ENCODE measurements around the gene ICOS. TPM values are rescaled to one million over a fixed set of nuclear protein-coding genes. Genes with fewer than 3 reads are reported as not detected.

The ICOS gene
- total and polyA plus RNA-seq, 10 of the 15 experiments (the other 5 are each of a cell fraction or from before 2014, with no cell fraction given): 0.47 to 36.0 (median 0.87) TPM

DNA sequence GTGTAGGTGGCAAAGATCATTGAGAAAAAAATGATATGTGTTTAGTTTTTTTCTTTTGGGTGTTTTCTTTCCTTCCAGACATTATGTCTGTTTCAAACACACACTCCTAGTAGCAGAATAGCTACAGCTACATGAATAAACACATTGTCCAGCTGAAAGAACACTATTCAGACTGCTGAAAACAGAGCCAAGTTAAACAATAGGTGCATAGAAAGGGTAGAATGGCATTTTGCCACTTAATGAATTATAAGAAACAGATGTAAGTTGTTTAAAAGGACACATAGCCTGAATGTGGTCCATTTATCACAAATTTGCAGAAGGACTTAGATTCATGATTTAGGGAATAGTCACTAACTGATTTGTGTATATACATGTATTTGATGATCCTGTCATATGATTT is 48.9 kb upstream of the ICOS start:
- no TSS peak for BruUV-seq (replicated peaks)
- H3K4me3 ChIP-seq: no peak overlapping the region
- no peak overlapping the region for H3K4me2 ChIP-seq (ENCODE audit: control insufficient read depth, insufficient read depth)
- H3K27ac ChIP-seq (ENCODE audit: control insufficient read depth, insufficient read depth): no peak overlapping the region
- ChIA-PET RAD21 (ENCODE audit: unreplicated experiment) (no interaction called here), CTCF (no interaction called here), POLR2A (no interaction called here), SMC1A (ENCODE audit: uncharacterized antibody, unreplicated experiment) (no interaction called here)
- no peak for FAIRE-seq
- H3K9me3 ChIP-seq (replicated peaks; ENCODE audit: control insufficient read depth, insufficient read depth, low read length): no peaks in the 10 kb centered on the region
- no peak for ATAC-seq
- no peaks in the 10 kb centered on the region for H3K79me2 ChIP-seq (ENCODE audit: control insufficient read depth, insufficient read depth, low read length)
- H4K20me1 ChIP-seq (ENCODE audit: control insufficient read depth, insufficient read depth): 0 out of 2 replicates have a peak, but pooled peaks cover 3% of the 10 kb centered on the region
- in situ Hi-C loops (cut with MboI) (no loop called here), intact Hi-C loops (cut with micrococcal nuclease; ENCODE audit: unreplicated experiment) (no loop called here)
- H3K4me1 ChIP-seq (ENCODE audit: control insufficient read depth, insufficient read depth, low read length): no peaks in the 10 kb centered on the region
- no peak overlapping the region for H3K9ac ChIP-seq (ENCODE audit: control insufficient read depth, insufficient read depth, low read length)
- peaks cover 2% of the 10 kb centered on the region in 2 experiments; a peak in 2 of 4 replicates for H3K27me3 ChIP-seq (replicated peaks in 1 of 2; ENCODE audit: control insufficient read depth in 2 of 2, insufficient read depth in 2 of 2, low read length in 1 of 2)
- no peaks in the 10 kb centered on the region for H3K36me3 ChIP-seq (ENCODE audit: control insufficient read depth in 2 of 2, insufficient read depth in 2 of 2, low read length in 1 of 2)
- no peak for DNase-seq (ENCODE audit: low read depth, low spot score)
- H2AFZ ChIP-seq (ENCODE audit: control insufficient read depth, low read depth, low read length): no peak overlapping the region
- TF ChIP-seq YBX1 (IDR thresholded peaks at IDR 0.05) (no peak), RB1 (IDR thresholded peaks at IDR 0.05; ENCODE audit: borderline replicate concordance) (no peak), ZNF274 (IDR thresholded peaks at IDR 0.05; ENCODE audit: insufficient read depth, insufficient read length) (no peak), RAD21 (IDR thresholded peaks at IDR 0.05; ENCODE audit: insufficient read depth, low read depth, low read length) (no peak), RAD51 (IDR thresholded peaks at IDR 0.05) (no peak), TAF1 (IDR thresholded peaks at IDR 0.05; ENCODE audit: borderline replicate concordance, low read depth, low read length) (no peak), KAT2A (conservative IDR thresholded peaks at IDR 0.05; ENCODE audit: control insufficient read depth, low read depth, low read length) (no peak), PAX8 (IDR thresholded peaks at IDR 0.05) (no peak), CREB1 (IDR thresholded peaks at IDR 0.05; ENCODE audit: low read depth) (no peak), SRF (IDR thresholded peaks at IDR 0.05; ENCODE audit: low read depth in 2 of 2, low read length in 2 of 2) (no peak), IKZF2 (IDR thresholded peaks at IDR 0.05) (no peak), RFX5 (IDR thresholded peaks at IDR 0.05; ENCODE audit: low read depth, low read length) (no peak), KDM1A (IDR thresholded peaks at IDR 0.05; ENCODE audit: borderline replicate concordance) (no peak), SREBF1 (IDR thresholded peaks at IDR 0.05; ENCODE audit: low read length) (no peak), ATF7 (IDR thresholded peaks at IDR 0.05; ENCODE audit: low read depth) (no peak)
- TF ChIP-seq, protein P1, sequence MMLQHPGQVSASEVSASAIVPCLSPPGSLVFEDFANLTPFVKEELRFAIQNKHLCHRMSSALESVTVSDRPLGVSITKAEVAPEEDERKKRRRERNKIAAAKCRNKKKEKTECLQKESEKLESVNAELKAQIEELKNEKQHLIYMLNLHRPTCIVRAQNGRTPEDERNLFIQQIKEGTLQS (IDR thresholded peaks at IDR 0.05; ENCODE audit: borderline replicate concordance, extremely low read depth, low read depth, low read length): no peak
- TF ChIP-seq, protein P2, sequence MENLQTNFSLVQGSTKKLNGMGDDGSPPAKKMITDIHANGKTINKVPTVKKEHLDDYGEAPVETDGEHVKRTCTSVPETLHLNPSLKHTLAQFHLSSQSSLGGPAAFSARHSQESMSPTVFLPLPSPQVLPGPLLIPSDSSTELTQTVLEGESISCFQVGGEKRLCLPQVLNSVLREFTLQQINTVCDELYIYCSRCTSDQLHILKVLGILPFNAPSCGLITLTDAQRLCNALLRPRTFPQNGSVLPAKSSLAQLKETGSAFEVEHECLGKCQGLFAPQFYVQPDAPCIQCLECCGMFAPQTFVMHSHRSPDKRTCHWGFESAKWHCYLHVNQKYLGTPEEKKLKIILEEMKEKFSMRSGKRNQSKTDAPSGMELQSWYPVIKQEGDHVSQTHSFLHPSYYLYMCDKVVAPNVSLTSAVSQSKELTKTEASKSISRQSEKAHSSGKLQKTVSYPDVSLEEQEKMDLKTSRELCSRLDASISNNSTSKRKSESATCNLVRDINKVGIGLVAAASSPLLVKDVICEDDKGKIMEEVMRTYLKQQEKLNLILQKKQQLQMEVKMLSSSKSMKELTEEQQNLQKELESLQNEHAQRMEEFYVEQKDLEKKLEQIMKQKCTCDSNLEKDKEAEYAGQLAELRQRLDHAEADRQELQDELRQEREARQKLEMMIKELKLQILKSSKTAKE (IDR thresholded peaks at IDR 0.05; ENCODE audit: low read depth, poor library complexity, severe bottlenecking): no peak
- TF ChIP-seq, protein P3, sequence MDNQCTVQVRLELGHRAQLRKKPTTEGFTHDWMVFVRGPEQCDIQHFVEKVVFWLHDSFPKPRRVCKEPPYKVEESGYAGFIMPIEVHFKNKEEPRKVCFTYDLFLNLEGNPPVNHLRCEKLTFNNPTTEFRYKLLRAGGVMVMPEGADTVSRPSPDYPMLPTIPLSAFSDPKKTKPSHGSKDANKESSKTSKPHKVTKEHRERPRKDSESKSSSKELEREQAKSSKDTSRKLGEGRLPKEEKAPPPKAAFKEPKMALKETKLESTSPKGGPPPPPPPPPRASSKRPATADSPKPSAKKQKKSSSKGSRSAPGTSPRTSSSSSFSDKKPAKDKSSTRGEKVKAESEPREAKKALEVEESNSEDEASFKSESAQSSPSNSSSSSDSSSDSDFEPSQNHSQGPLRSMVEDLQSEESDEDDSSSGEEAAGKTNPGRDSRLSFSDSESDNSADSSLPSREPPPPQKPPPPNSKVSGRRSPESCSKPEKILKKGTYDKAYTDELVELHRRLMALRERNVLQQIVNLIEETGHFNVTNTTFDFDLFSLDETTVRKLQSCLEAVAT (IDR thresholded peaks at IDR 0.05): no peak
- TF ChIP-seq, protein P4, sequence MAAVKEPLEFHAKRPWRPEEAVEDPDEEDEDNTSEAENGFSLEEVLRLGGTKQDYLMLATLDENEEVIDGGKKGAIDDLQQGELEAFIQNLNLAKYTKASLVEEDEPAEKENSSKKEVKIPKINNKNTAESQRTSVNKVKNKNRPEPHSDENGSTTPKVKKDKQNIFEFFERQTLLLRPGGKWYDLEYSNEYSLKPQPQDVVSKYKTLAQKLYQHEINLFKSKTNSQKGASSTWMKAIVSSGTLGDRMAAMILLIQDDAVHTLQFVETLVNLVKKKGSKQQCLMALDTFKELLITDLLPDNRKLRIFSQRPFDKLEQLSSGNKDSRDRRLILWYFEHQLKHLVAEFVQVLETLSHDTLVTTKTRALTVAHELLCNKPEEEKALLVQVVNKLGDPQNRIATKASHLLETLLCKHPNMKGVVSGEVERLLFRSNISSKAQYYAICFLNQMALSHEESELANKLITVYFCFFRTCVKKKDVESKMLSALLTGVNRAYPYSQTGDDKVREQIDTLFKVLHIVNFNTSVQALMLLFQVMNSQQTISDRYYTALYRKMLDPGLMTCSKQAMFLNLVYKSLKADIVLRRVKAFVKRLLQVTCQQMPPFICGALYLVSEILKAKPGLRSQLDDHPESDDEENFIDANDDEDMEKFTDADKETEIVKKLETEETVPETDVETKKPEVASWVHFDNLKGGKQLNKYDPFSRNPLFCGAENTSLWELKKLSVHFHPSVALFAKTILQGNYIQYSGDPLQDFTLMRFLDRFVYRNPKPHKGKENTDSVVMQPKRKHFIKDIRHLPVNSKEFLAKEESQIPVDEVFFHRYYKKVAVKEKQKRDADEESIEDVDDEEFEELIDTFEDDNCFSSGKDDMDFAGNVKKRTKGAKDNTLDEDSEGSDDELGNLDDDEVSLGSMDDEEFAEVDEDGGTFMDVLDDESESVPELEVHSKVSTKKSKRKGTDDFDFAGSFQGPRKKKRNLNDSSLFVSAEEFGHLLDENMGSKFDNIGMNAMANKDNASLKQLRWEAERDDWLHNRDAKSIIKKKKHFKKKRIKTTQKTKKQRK (IDR thresholded peaks at IDR 0.05; ENCODE audit: low read depth, low read length): no peak

Data from GM12878 (cell line).